Type B pancreatic cell (in vitro differentiated cells): ENCODE data around the gene PIM3. TPM values are rescaled to one million over a fixed set of nuclear protein-coding genes. Genes with fewer than 3 reads are reported as not detected.
A peak's percentile ranks its signal among the peaks of the same experiment; 100 is the strongest.

Source experiments
- DNase-seq: peaks from one replicate; pipeline ENCODE4 v3.0.0; 2021; ENCODE audit warnings: mixed read lengths; ENCODE audit not compliant: unreplicated experiment; ENCODE audit errors: extremely low spot score
- H3K27ac Mint-ChIP-seq: 2 replicates; pipeline ENCODE4 v1.8.0; 2021; ENCODE audit warnings: mild to moderate bottlenecking, mixed read lengths
- H3K27me3 Mint-ChIP-seq: 2 replicates; pipeline ENCODE4 v1.8.0; 2021; ENCODE audit warnings: mixed read lengths
- H3K36me3 Mint-ChIP-seq: 2 replicates; pipeline ENCODE4 v1.8.0; 2021; ENCODE audit warnings: mixed read lengths
- H3K4me1 Mint-ChIP-seq: one replicate; pipeline ENCODE4 v1.8.0; 2021; ENCODE audit warnings: mixed read lengths; ENCODE audit not compliant: unreplicated experiment
- H3K4me3 Mint-ChIP-seq: 2 replicates; pipeline ENCODE4 v1.8.0; 2021; ENCODE audit warnings: mild to moderate bottlenecking, mixed read lengths
- H3K9me3 Mint-ChIP-seq: 2 replicates; pipeline ENCODE4 v1.8.0; 2021; ENCODE audit warnings: mixed read lengths
- CTCF ChIP-seq: fragments of 200-600 bp; sonication (generic); conservative IDR thresholded peaks from 2 replicates; pipeline ENCODE4 v1.5.0; 2021; ENCODE audit warnings: antibody characterized with exemption, mild to moderate bottlenecking
- total RNA-seq: library from RNA; stranded (reverse); gene quantifications from 2 replicates; pipeline ENCODE4 v1.2.1, GENCODE V29; 2021; ENCODE audit warnings: low replicate concordance

PIM3 gene
- total RNA-seq, 1 donor from 2014 or later = 36.7 TPM

GRCh38 chr22:49948116-49948957 is 12.2 kb upstream of the PIM3 start:
- H3K9me3 Mint-ChIP-seq = no peaks in the 10 kb centered on the region
- peaks cover 19% of the 10 kb centered on the region for H3K4me1 Mint-ChIP-seq
- no peaks in the 10 kb centered on the region for H3K27me3 Mint-ChIP-seq
- TF ChIP-seq CTCF = no peak
- peak overlapping the region; percentile 79 for H3K27ac Mint-ChIP-seq
- no peak for DNase-seq
- H3K4me3 Mint-ChIP-seq = no peak overlapping the region
- no peaks in the 10 kb centered on the region for H3K36me3 Mint-ChIP-seq

DNA sequence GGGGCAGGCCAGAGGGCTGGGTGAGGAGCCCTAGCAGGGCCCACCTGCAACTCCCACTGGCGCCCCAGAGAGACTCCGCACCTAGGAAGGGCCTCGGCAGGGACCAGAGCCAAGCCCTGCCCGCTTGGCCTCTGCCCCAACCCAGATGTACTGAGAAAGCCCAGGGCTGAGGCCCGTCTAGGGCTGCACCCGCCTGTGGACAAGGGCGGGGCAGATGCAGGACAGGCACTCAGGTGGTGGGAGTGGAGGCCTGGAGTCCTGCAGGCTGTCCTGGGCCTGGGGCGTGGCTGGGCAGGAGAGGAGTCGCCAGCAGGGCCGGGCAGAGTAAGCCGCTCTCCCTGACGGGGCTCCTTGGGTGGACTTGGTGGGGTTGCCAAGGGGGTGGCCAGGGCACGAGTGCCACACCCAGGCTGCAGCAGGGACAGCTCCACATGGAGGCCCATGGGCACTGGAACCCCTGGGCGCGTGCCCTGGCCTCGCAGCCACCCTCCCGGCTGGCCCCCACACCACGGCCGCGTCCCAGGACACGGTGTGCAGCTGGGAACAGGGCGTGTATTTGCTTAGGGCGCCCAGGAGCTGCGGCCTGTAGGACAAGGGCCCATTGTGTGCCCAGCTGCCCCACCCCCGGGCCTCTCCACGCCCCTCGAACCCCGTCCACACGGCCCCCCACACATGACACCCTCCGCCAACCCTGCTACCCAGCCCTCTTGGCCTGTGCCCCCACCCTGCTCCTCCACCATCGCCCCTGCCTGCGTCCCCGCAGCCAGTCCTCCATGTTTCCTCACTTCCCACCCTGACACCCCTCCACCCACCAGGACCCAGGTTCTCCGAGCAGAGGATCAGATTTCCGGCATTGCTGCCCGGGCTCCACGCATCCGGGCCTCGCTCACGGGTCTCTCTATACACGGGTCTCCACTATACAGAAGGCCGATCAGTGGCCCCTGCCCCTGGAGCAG is 11.3 kb upstream of the PIM3 start:
- no peak for DNase-seq
- Mint-ChIP-seq H3K36me3 (no peaks in the 10 kb centered on the region), H3K27me3 (no peaks in the 10 kb centered on the region), H3K4me3 (no peak overlapping the region), H3K27ac (peak overlapping the region; percentile 85), H3K9me3 (no peaks in the 10 kb centered on the region), H3K4me1 (peaks cover 19% of the 10 kb centered on the region)
- TF ChIP-seq CTCF = no peak

DNA sequence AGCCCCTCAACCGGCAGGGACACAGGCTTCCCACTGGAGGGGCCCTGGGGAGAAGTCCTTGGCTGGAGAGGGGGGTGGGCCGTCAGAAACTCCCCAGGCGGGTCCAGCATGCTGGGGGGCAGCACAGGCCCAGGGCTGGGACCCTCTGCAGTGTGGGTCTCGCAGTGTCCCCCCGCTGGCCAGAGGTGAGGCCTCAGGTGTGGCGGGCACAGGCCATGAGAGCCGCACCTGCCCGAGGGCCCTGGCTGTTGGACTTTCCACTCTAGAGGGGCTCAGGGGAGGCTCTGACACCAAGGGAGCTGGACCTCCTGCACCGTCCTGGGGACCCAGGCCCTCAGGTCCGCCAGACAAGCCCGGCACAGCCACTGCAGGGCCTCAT is 10.7 kb upstream of the PIM3 start:
- Mint-ChIP-seq H3K4me3 (no peak overlapping the region), H3K27me3 (no peaks in the 10 kb centered on the region), H3K36me3 (no peaks in the 10 kb centered on the region), H3K9me3 (no peaks in the 10 kb centered on the region), H3K4me1 (peaks cover 19% of the 10 kb centered on the region), H3K27ac (peak overlapping the region; percentile 85)
- no peak for DNase-seq
- no peak for TF ChIP-seq CTCF

- Mint-ChIP-seq H3K36me3 (no peaks in the 10 kb centered on the region), H3K27me3 (no peaks in the 10 kb centered on the region), H3K9me3 (no peaks in the 10 kb centered on the region), H3K27ac (peak overlapping the region; percentile 87), H3K4me3 (no peak overlapping the region), H3K4me1 (peaks cover 18% of the 10 kb centered on the region)
- TF ChIP-seq CTCF = no peak
- DNase-seq = no peak
These were observed 10.1 kb upstream of the PIM3 start for GRCh38 chr22:49950396-49950994.

DNA sequence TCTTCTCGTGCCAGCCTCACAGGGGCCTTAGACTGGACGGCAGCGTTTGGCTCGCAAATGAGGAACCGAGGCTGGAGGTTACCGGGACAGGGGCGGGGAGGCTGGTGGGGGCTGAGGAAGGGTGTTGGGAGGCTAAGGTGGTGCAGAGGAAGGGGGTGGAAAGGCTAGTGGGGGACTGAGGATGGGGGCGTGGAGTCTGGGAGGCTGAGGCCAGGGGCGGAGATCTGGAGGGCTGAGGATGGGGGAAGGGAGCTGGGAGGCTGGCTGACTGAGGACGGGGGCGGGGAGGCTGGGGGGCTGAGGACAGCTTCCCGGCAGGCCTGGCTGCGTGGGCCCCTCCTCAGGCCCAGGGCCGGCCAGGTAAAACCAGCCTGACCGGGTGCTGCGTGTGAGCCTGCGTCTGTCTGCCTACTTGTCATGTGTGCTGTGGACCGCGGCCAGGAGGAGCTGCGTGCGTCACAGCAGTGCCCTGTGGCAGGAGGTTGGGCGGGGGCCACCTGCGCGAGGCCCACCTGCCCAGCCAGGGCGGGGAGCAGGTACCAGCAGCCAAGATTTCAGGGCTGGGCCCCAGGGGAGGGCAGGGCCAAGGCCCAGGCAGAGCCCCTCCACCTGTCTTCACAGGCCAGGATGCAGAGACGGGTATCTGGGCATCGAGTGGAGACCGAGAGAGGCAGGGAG is 9.4 kb upstream of the PIM3 start:
- H3K4me3 Mint-ChIP-seq = peak overlapping the region; percentile 41
- peaks cover 14% of the 10 kb centered on the region for H3K4me1 Mint-ChIP-seq
- no peak for TF ChIP-seq CTCF
- peak overlapping the region; percentile 87 for H3K27ac Mint-ChIP-seq
- H3K27me3 Mint-ChIP-seq = no peaks in the 10 kb centered on the region
- H3K36me3 Mint-ChIP-seq = no peaks in the 10 kb centered on the region
- no peak for DNase-seq
- H3K9me3 Mint-ChIP-seq = no peaks in the 10 kb centered on the region
